K562 (cell line): Measurements from ENCODE around the gene GLRA2. TPM values are rescaled to one million over a fixed set of nuclear protein-coding genes. Genes with fewer than 3 reads are reported as not detected.

Experiments
- ATAC-seq: fragments of 200-7000 bp; cut with Tn5 transposase; 3 replicates; pipeline ENCODE4 v1.9.1; 2020; ENCODE audit warnings: moderate library complexity
- BruUV-seq: library from RNA; stranded (reverse); fragments of 400-500 nt; replicated peaks from 2 replicates; lab custom pipeline; 2021; lab: Mats Ljungman, UMichigan
- CTCF ChIA-PET: fragments of 300-600 bp; formaldehyde crosslinking; extraction: SDS; loops from one replicate; lab custom pipeline; 2021; ENCODE audit warnings: low intra/inter-chr PET ratio; lab: Yijun Ruan, JAX
- POLR2A ChIA-PET: fragments of 300-600, 350-650 bp; sonication (Branson Sonifier 250); formaldehyde crosslinking; extraction: SDS; loops from one replicate; lab custom pipeline; 2021; ENCODE audit warnings: antibody characterized with exemption, inconsistent platforms; lab: Yijun Ruan, JAX
- DNase-seq, 4 experiments: peaks; one replicate each; pipeline versions ENCODE4 v3.0.0 to v3.0.0-alpha.2; 2011 to 2018; ENCODE audit warnings: low spot score in 3 of 4, mixed read lengths in 3 of 4; ENCODE audit errors: extremely low read depth in 1 of 4
- FAIRE-seq: peaks from 2 replicates; lab custom pipeline; 2011; peaks lifted over from hg19 to GRCh38; lab: Jason Lieb, UNC
- H2AFZ ChIP-seq: 2 replicates; pipeline ENCODE4 v1.6.0; 2011; ENCODE audit warnings: low read depth, low read length, control low read depth, inconsistent platforms
- H3K27ac ChIP-seq: fragments of 200-600 bp; 3 replicates; pipeline ENCODE4 v1.8.0; 2011; ENCODE audit warnings: low read depth, mild to moderate bottlenecking, control low read depth, inconsistent platforms, low read length, moderate library complexity, mixed read lengths; ENCODE audit errors: extremely low read depth
- H3K27me3 ChIP-seq, 2 experiments: fragments of 300-600 bp in 1 of 2; 2 replicates in 1 of 2; 3 replicates in 1 of 2; pipeline versions ENCODE4 v1.6.0 to v1.8.0; 2011; ENCODE audit warnings: inconsistent platforms in 2 of 2, low read length in 2 of 2, mild to moderate bottlenecking in 1 of 2, mixed read lengths in 1 of 2, moderate library complexity in 1 of 2; ENCODE audit not compliant: control insufficient read depth in 2 of 2, insufficient read depth in 2 of 2
- H3K36me3 ChIP-seq: fragments of 300-600 bp; 3 replicates; pipeline ENCODE4 v1.8.0; 2011; ENCODE audit warnings: mild to moderate bottlenecking, low read length, inconsistent platforms; ENCODE audit not compliant: control insufficient read depth, insufficient read depth
- H3K4me1 ChIP-seq, 2 experiments: fragments of 200-600 bp in 1 of 2; replicated peaks in 1 of 2; 2 replicates in 1 of 2; 3 replicates in 1 of 2; pipeline versions ENCODE4 v1.5.1 to v1.8.0; 2011; ENCODE audit warnings: inconsistent platforms in 2 of 2, low read length in 2 of 2, mild to moderate bottlenecking in 1 of 2, mixed read lengths in 1 of 2, moderate library complexity in 1 of 2; ENCODE audit not compliant: control insufficient read depth in 2 of 2, insufficient read depth in 2 of 2
- H3K4me2 ChIP-seq: 2 replicates; pipeline ENCODE4 v1.6.1; 2011; ENCODE audit warnings: low read length, control low read depth, inconsistent platforms, mixed read lengths; ENCODE audit not compliant: insufficient read depth
- H3K4me3 ChIP-seq: fragments of 200-600 bp; sonication (generic), shearing (Covaris generic); 2 replicates; pipeline ENCODE4 v1.5.1; 2016; ENCODE audit warnings: control low read depth, inconsistent platforms
- H3K79me2 ChIP-seq: fragments of 200-600 bp; 3 replicates; pipeline ENCODE4 v1.8.0; 2011; ENCODE audit warnings: low read length, inconsistent platforms; ENCODE audit not compliant: control insufficient read depth, insufficient read depth
- H3K9ac ChIP-seq, 2 experiments: 2 replicates each; pipeline versions ENCODE4 v1.6.0 to v1.6.1; 2011; ENCODE audit warnings: low read depth in 2 of 2, low read length in 2 of 2, control low read depth in 1 of 2, inconsistent platforms in 1 of 2, mild to moderate bottlenecking in 1 of 2, mixed read lengths in 1 of 2; ENCODE audit not compliant: insufficient read depth in 1 of 2
- H3K9me1 ChIP-seq: one replicate; pipeline ENCODE4 v1.6.0; 2011; ENCODE audit warnings: inconsistent platforms, mild to moderate bottlenecking, low read length, moderate library complexity; ENCODE audit not compliant: control insufficient read depth, insufficient read depth
- H3K9me3 ChIP-seq: replicated peaks from 2 replicates; pipeline ENCODE4 v1.5.1; 2011; ENCODE audit warnings: low read depth, low read length, inconsistent platforms; ENCODE audit not compliant: control insufficient read depth, insufficient read depth
- H4K20me1 ChIP-seq: replicated peaks from 2 replicates; pipeline ENCODE4 v1.6.1; 2011; ENCODE audit warnings: low read length, inconsistent platforms, mixed read lengths; ENCODE audit not compliant: control insufficient read depth, insufficient read depth
- KDM2B ChIP-seq: fragments of 250-450 bp; sonication (Bioruptor Pico); IDR thresholded peaks from 2 replicates; pipeline ENCODE4 v1.8.0; 2021; ENCODE audit warnings: mild to moderate bottlenecking, moderate library complexity
- PURB ChIP-seq: sonication (generic); formaldehyde crosslinking; IDR thresholded peaks from 2 replicates; pipeline ENCODE4 v1.9.0; 2021; ENCODE audit warnings: low read depth, mild to moderate bottlenecking, missing genetic modification reagents
- RNF2 ChIP-seq: sonication (generic); IDR thresholded peaks from 2 replicates; pipeline ENCODE4 v1.6.1; 2016
- SMARCC2 ChIP-seq: fragments of 450-650 bp; IDR thresholded peaks from 2 replicates; pipeline ENCODE4 v1.6.1; 2017; ENCODE audit warnings: antibody characterized with exemption, moderate library complexity, mild to moderate bottlenecking, low read depth
- ZNF695 ChIP-seq: fragments of 450-650 bp; formaldehyde crosslinking; IDR thresholded peaks from 2 replicates; pipeline ENCODE4 v1.4.0; 2020; ENCODE audit warnings: mild to moderate bottlenecking, moderate library complexity
- WGBS: fragments of 100-300 bp; shearing (Covaris generic); methylation state at CpG from one replicate; pipeline ENCODE4 v1.1.6; 2016; ENCODE audit warnings: low coverage, mixed read lengths; ENCODE audit not compliant: insufficient coverage; ENCODE audit errors: missing lambda C conversion rate; 5-methylcytosine and 5-hydroxymethylcytosine counted together
- in situ Hi-C: fragments of 300-500 bp; cut with MboI; formaldehyde crosslinking; loops from 4 replicates; pipeline ENCODE4 v1.15.0; 2018; ENCODE audit warnings: inconsistent platforms, mixed read lengths
- intact Hi-C: fragments of 100-400 bp; cut with micrococcal nuclease; formaldehyde crosslinking; loops from 2 replicates; pipeline ENCODE4 v1.14.2; 2022
- polyA plus RNA-seq, 8 experiments: library from polyadenylated mRNA; depleted of rRNA in 4 of 8; stranded (reverse) in 5 of 8; unstranded in 3 of 8; fragments of >200 nt; fragmentation: Nextera tagmentation in 2 of 8; fragmentation: Illumina TruSeq in 1 of 8; extraction: Ambion mirVana in 2 of 8; extraction: Trizol in 1 of 8; gene quantifications; 2 replicates each; pipeline versions ENCODE4 v1.2.1 to v1.2.3, GENCODE V29; 2011 to 2014; ENCODE audit warnings: inconsistent platforms in 1 of 8, missing spikeins in 1 of 8
- total RNA-seq, 7 experiments: library from RNA; depleted of rRNA in 6 of 7; stranded (reverse); fragments of >200 nt in 6 of 7; fragmentation: Illumina TruSeq in 2 of 7; extraction: Trizol in 2 of 7; gene quantifications; 2 replicates each; pipeline versions ENCODE4 v1.2.1 to v1.2.3, GENCODE V29; 2011 to 2021; ENCODE audit warnings: low replicate concordance in 1 of 7
- TF ChIP-seq, protein P1 (sequence below): IDR thresholded peaks from 3 replicates; pipeline ENCODE4 v1.6.1; 2011; ENCODE audit warnings: borderline replicate concordance, mild to moderate bottlenecking; ENCODE audit not compliant: insufficient read length, insufficient read depth
- TF ChIP-seq, protein P2 (sequence below): sonication (generic); formaldehyde crosslinking; IDR thresholded peaks from 2 replicates; pipeline ENCODE4 v1.8.0; 2023; ENCODE audit warnings: missing genetic modification reagents, mild to moderate bottlenecking, borderline replicate concordance
- TF ChIP-seq, protein P3 (sequence below), 2 experiments: fragments of 450-650 bp; IDR thresholded peaks; 2 replicates each; pipeline ENCODE4 v1.6.1; 2016; ENCODE audit warnings: mild to moderate bottlenecking in 2 of 2, borderline replicate concordance in 1 of 2, low read depth in 1 of 2, moderate library complexity in 1 of 2

The GLRA2 gene
- total and polyA plus RNA-seq, 9 of the 15 experiments (the other 6 are each of a cell fraction or from before 2014, with no cell fraction given), result not detected

DNA sequence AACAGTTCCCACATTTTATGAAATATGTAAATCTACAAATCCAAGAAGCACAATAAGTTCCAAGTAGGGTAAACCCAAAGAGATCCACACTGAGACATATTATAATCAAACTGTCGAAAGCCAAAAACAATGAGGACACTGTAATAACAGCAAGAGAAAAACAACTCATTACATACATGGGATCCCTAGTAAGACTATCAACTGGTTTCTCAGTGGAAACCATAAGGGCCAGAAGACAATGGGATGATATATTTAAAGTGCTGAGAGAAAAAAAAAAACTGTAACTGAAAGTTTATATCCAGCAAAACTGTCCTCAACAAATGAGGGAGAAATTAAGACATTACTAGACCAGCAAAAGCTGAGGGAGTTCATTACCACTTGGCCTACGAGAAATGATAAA, 34.7 kb downstream of the GLRA2 start:
- no peak overlapping the region for H2AFZ ChIP-seq
- no peak for DNase-seq
- no peak overlapping the region for H3K4me2 ChIP-seq
- no peaks in the 10 kb centered on the region for H3K79me2 ChIP-seq
- no peaks in the 10 kb centered on the region for H3K27me3 ChIP-seq
- H3K9ac ChIP-seq, result no peak overlapping the region
- BruUV-seq, result no TSS peak
- ChIA-PET CTCF (no interaction called here), POLR2A (no interaction called here)
- intact Hi-C loops (no loop called here), in situ Hi-C loops (no loop called here)
- no peak overlapping the region for H3K27ac ChIP-seq
- FAIRE-seq, result no peak
- 5% methylated on average over 2 of the region's 2 CpGs for WGBS
- H3K4me3 ChIP-seq, result no peak overlapping the region
- H3K9me1 ChIP-seq, result no peaks in the 10 kb centered on the region
- no peaks in the 10 kb centered on the region for H3K9me3 ChIP-seq
- no peaks in the 10 kb centered on the region for H4K20me1 ChIP-seq
- no peaks in the 10 kb centered on the region for H3K36me3 ChIP-seq
- TF ChIP-seq SMARCC2 (no peak), KDM2B (no peak), PURB (CRISPR knock-in tag) (no peak), ZNF695 (CRISPR knock-in tag) (no peak), RNF2 (no peak)
- TF ChIP-seq, protein P1, sequence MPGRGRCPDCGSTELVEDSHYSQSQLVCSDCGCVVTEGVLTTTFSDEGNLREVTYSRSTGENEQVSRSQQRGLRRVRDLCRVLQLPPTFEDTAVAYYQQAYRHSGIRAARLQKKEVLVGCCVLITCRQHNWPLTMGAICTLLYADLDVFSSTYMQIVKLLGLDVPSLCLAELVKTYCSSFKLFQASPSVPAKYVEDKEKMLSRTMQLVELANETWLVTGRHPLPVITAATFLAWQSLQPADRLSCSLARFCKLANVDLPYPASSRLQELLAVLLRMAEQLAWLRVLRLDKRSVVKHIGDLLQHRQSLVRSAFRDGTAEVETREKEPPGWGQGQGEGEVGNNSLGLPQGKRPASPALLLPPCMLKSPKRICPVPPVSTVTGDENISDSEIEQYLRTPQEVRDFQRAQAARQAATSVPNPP, result no peak
- TF ChIP-seq, protein P2, sequence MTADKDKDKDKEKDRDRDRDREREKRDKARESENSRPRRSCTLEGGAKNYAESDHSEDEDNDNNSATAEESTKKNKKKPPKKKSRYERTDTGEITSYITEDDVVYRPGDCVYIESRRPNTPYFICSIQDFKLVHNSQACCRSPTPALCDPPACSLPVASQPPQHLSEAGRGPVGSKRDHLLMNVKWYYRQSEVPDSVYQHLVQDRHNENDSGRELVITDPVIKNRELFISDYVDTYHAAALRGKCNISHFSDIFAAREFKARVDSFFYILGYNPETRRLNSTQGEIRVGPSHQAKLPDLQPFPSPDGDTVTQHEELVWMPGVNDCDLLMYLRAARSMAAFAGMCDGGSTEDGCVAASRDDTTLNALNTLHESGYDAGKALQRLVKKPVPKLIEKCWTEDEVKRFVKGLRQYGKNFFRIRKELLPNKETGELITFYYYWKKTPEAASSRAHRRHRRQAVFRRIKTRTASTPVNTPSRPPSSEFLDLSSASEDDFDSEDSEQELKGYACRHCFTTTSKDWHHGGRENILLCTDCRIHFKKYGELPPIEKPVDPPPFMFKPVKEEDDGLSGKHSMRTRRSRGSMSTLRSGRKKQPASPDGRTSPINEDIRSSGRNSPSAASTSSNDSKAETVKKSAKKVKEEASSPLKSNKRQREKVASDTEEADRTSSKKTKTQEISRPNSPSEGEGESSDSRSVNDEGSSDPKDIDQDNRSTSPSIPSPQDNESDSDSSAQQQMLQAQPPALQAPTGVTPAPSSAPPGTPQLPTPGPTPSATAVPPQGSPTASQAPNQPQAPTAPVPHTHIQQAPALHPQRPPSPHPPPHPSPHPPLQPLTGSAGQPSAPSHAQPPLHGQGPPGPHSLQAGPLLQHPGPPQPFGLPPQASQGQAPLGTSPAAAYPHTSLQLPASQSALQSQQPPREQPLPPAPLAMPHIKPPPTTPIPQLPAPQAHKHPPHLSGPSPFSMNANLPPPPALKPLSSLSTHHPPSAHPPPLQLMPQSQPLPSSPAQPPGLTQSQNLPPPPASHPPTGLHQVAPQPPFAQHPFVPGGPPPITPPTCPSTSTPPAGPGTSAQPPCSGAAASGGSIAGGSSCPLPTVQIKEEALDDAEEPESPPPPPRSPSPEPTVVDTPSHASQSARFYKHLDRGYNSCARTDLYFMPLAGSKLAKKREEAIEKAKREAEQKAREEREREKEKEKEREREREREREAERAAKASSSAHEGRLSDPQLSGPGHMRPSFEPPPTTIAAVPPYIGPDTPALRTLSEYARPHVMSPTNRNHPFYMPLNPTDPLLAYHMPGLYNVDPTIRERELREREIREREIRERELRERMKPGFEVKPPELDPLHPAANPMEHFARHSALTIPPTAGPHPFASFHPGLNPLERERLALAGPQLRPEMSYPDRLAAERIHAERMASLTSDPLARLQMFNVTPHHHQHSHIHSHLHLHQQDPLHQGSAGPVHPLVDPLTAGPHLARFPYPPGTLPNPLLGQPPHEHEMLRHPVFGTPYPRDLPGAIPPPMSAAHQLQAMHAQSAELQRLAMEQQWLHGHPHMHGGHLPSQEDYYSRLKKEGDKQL (CRISPR knock-in tag), result no peak
- TF ChIP-seq, protein P3, sequence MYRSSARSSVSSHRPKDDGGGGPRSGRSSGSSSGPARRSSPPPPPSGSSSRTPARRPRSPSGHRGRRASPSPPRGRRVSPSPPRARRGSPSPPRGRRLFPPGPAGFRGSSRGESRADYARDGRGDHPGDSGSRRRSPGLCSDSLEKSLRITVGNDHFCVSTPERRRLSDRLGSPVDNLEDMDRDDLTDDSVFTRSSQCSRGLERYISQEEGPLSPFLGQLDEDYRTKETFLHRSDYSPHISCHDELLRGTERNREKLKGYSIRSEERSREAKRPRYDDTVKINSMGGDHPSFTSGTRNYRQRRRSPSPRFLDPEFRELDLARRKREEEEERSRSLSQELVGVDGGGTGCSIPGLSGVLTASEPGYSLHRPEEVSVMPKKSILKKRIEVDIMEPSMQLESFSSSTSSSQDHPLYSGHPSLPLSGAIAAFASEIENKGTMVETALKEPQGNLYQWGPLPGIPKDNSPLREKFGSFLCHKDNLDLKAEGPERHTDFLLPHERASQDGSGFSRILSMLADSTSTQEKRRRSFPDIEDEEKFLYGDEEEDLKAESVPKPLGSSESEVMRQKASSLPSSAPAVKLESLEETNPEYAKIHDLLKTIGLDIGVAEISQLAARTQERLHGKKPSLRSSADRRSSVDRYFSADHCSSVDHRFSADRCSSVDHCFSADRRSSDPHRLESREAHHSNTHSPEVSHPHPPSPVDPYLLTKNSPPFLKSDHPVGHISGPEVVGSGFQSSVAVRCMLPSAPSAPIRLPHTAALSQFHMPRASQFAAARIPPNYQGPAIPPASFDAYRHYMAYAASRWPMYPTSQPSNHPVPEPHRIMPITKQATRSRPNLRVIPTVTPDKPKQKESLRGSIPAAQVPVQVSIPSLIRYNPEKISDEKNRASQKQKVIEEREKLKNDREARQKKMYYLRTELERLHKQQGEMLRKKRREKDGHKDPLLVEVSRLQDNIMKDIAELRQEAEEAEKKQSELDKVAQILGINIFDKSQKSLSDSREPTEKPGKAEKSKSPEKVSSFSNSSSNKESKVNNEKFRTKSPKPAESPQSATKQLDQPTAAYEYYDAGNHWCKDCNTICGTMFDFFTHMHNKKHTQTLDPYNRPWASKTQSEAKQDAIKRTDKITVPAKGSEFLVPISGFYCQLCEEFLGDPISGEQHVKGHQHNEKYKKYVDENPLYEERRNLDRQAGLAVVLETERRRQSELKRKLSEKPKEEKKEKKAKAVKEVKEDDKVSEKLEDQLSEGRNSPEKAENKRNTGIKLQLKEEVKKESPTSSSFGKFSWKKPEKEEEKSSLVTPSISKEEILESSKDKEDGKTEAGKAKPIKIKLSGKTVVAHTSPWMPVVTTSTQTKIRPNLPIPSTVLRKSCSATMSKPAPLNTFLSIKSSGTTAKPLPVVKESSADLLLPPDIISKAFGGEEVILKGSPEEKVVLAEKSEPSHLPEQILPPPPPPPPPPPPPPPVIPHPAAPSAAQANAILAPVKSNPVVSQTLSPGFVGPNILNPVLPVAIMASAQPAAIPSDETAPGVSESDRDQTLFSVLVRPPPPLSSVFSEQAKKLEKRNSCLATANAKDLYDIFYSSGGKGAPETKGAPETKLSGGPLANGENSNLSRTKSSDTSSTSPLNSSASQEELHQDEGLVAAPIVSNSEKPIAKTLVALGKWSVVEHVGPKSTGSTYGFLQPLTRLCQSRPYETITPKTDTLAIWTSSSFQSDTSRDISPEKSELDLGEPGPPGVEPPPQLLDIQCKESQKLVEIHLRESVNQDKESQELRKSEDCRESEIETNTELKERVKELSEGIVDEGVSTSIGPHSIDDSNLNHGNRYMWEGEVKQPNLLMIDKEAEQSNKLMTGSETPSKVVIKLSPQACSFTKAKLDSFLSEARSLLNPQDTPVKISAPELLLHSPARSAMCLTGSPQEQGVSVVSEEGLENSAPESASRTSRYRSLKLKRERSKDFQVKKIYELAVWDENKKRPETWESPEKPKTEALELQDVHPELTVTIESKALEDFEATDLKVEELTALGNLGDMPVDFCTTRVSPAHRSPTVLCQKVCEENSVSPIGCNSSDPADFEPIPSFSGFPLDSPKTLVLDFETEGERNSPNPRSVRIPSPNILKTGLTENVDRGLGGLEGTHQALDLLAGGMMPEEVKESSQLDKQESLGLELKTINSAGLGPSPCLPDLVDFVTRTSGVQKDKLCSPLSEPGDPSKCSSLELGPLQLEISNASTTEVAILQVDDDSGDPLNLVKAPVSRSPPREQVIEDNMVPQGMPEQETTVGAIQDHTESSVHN (IDR thresholded peaks at IDR 0.05; ENCODE audit: borderline replicate concordance in 1 of 2, low read depth in 1 of 2), result no peak
- no peak for ATAC-seq
- H3K4me1 ChIP-seq, result no peaks in the 10 kb centered on the region
